DND-41 (cell line): ENCODE measurements around the gene CEBPB.

ENCODE experiments used
- ATAC-seq: fragments of 200-7000 bp; cut with Tn5 transposase; 3 replicates; pipeline ENCODE4 v1.9.1; 2021; ENCODE audit warnings: low read depth; ENCODE audit not compliant: insufficient read depth
- DNase-seq: peaks from one replicate; pipeline ENCODE4 v3.0.0-alpha.2; 2020
- H2AFZ ChIP-seq: 2 replicates; pipeline ENCODE4 v1.6.0; 2012; ENCODE audit warnings: low read depth, low read length
- H3K27ac ChIP-seq: 2 replicates; pipeline ENCODE4 v1.5.1; 2012; ENCODE audit warnings: low read length, inconsistent platforms
- H3K27me3 ChIP-seq: fragments of 200-600 bp; sonication (generic); 2 replicates; pipeline ENCODE4 v1.6.0; 2012; ENCODE audit warnings: low read length, mild to moderate bottlenecking, inconsistent platforms; ENCODE audit not compliant: insufficient read depth, poor library complexity
- H3K36me3 ChIP-seq: 2 replicates; pipeline ENCODE4 v1.5.1; 2012; ENCODE audit warnings: low read length, inconsistent platforms; ENCODE audit not compliant: insufficient read depth
- H3K4me1 ChIP-seq: 2 replicates; pipeline ENCODE4 v1.5.1; 2012; ENCODE audit warnings: mild to moderate bottlenecking, low read length; ENCODE audit not compliant: insufficient read depth
- H3K4me2 ChIP-seq: 2 replicates; pipeline ENCODE4 v1.6.0; 2012; ENCODE audit warnings: mild to moderate bottlenecking, moderate library complexity, low read length, inconsistent platforms; ENCODE audit not compliant: insufficient read depth
- H3K4me3 ChIP-seq, 2 experiments: fragments of 200-600 bp in 1 of 2; shearing (Covaris generic) in 1 of 2; 2 replicates each; pipeline ENCODE4 v1.5.1; 2012 to 2016; ENCODE audit warnings: inconsistent platforms in 2 of 2, low read length in 2 of 2, mild to moderate bottlenecking in 2 of 2, low read depth in 1 of 2, moderate library complexity in 1 of 2
- H3K79me2 ChIP-seq: 2 replicates; pipeline ENCODE4 v1.6.0; 2012; ENCODE audit warnings: low read length, inconsistent platforms; ENCODE audit not compliant: insufficient read depth
- H3K9ac ChIP-seq: 2 replicates; pipeline ENCODE4 v1.6.0; 2012; ENCODE audit warnings: low read depth, mild to moderate bottlenecking, inconsistent platforms, low read length, moderate library complexity
- H3K9me3 ChIP-seq: 2 replicates; pipeline ENCODE4 v1.5.1; 2012; ENCODE audit warnings: low read length, moderate library complexity, mild to moderate bottlenecking, inconsistent platforms; ENCODE audit not compliant: insufficient read depth, severe bottlenecking
- H4K20me1 ChIP-seq: 2 replicates; pipeline ENCODE4 v1.6.0; 2012; ENCODE audit warnings: low read length; ENCODE audit not compliant: insufficient read depth
- EZH2 ChIP-seq: IDR thresholded peaks from 3 replicates; pipeline ENCODE4 v1.6.1; 2012; ENCODE audit warnings: borderline replicate concordance, low read depth, mild to moderate bottlenecking, moderate library complexity, low read length, inconsistent platforms; ENCODE audit not compliant: severe bottlenecking
- TF ChIP-seq, protein P1 (sequence below): IDR thresholded peaks from 2 replicates; pipeline ENCODE4 v1.5.1; 2012; ENCODE audit warnings: borderline replicate concordance, low read length, moderate library complexity, mild to moderate bottlenecking; ENCODE audit not compliant: poor library complexity, severe bottlenecking; ENCODE audit errors: extremely low read depth

Gene CEBPB

DNA sequence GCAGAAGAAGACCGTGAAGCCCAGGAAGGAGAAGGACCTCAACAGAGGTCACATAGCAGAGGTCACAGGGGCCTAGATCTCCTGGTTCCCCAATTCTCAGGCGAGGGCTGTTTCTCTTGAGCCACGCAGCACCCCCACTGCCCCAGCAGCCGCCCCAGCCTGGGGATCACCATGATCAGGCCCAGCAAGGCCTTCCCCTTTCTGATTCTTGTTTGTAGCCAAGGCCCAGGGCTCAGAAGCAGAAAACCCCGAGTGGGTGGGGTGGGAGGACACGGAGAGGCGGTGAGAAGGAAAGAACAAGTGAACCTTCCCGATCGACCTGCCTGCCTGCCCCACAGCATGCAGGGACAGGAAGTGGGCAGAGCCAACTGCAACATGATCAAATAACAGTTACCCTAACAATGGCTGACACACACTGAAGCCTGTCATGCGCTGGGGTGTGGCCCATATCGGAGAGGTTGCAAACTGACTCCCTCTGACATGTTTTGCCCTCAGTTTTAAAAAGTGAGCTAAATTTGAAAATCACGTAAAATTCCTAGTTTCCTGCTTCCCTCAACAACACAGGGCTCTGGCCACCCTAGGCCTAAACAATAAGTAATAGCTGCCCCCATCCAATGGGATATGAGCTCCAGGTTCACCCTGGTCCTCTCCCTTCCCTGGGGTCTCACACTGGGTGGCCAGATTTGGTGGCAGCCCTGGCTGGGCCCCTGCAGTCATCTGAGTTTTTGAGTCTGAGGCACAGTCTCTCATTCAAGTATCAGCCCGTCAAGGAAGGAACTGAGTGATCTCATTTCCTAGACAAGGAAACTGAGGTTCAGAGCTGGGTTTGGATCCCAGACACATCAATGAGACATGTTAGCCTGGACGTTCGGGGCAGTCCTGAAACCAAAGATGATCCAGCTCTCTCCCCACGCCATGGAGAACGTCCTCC lies 43.6 kb upstream of the CEBPB start:
- peak overlapping the region; percentile 65 for H2AFZ ChIP-seq
- H3K27ac ChIP-seq: peak overlapping the region; percentile 92
- peaks cover 59% of the 10 kb centered on the region for H3K4me1 ChIP-seq
- no peaks in the 10 kb centered on the region for H3K9me3 ChIP-seq
- H3K9ac ChIP-seq: peak overlapping the region; percentile 56
- peaks cover 85% of the 10 kb centered on the region for H3K79me2 ChIP-seq
- peaks cover 17% of the 10 kb centered on the region for H4K20me1 ChIP-seq
- peak overlapping the region in 1 of 2 experiments; percentile 49; a peak in 2 of 4 replicates for H3K4me3 ChIP-seq
- no peak for TF ChIP-seq EZH2
- TF ChIP-seq, protein P1, sequence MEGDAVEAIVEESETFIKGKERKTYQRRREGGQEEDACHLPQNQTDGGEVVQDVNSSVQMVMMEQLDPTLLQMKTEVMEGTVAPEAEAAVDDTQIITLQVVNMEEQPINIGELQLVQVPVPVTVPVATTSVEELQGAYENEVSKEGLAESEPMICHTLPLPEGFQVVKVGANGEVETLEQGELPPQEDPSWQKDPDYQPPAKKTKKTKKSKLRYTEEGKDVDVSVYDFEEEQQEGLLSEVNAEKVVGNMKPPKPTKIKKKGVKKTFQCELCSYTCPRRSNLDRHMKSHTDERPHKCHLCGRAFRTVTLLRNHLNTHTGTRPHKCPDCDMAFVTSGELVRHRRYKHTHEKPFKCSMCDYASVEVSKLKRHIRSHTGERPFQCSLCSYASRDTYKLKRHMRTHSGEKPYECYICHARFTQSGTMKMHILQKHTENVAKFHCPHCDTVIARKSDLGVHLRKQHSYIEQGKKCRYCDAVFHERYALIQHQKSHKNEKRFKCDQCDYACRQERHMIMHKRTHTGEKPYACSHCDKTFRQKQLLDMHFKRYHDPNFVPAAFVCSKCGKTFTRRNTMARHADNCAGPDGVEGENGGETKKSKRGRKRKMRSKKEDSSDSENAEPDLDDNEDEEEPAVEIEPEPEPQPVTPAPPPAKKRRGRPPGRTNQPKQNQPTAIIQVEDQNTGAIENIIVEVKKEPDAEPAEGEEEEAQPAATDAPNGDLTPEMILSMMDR: no peak
- peaks cover 66% of the 10 kb centered on the region for H3K36me3 ChIP-seq
- DNase-seq (peak; percentile 86), ATAC-seq (peak; percentile 100)
- H3K27me3 ChIP-seq: no peaks in the 10 kb centered on the region
- H3K4me2 ChIP-seq: peak overlapping the region; percentile 62

DNA sequence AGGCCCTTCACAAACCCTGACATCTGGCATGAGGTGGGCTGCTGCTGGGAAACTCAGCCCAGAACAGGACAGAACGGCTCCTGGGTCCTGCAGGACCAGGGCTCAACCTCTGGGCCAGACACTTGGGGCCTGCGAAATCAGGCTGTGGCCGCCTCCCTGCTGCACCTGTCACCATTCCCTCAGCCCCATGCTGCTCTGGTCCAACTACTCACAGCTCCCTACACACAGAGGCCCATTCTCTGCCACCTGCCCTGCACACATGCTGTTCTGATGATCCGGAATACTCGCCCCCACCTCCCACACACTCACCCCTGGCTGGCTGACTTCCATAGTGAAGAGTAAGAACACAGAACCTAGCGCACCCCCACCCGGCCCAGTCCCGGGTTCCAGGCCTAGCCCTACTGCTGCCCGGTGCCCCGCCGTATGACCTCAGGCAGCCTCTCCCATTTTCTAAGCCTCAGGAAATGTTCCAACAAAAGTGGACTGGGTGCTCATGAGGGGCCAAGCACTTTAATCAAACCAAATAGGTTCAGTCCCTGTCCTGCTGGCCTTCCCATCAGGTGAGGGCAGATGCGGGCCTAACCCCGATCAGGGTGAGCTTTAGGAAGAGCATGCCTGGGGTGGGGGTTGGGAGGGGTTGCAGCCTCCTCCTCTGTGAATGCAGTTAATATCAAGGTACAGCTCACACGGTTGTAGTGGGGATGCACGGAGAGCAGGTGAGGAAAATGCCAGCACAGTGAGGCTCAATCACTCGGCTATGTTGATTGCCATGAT lies 41.0 kb upstream of the CEBPB start:
- H3K4me2 ChIP-seq: peak overlapping the region; percentile 94; the same call in 1 of the 2 replicates
- H3K9me3 ChIP-seq: no peaks in the 10 kb centered on the region
- no peaks in the 10 kb centered on the region for H3K27me3 ChIP-seq
- H3K36me3 ChIP-seq: peaks cover 48% of the 10 kb centered on the region
- H4K20me1 ChIP-seq: peaks cover 16% of the 10 kb centered on the region; the same call in 1 of the 2 replicates
- no peak overlapping the region for H3K27ac ChIP-seq
- H3K79me2 ChIP-seq: peaks cover 87% of the 10 kb centered on the region
- H3K9ac ChIP-seq: no peak overlapping the region; the same call in 1 of the 2 replicates
- no peak overlapping the region for H3K4me3 ChIP-seq
- no peak overlapping the region for H2AFZ ChIP-seq
- TF ChIP-seq, protein P1: no peak
- no peak for TF ChIP-seq EZH2
- peaks cover 78% of the 10 kb centered on the region for H3K4me1 ChIP-seq
- ATAC-seq (no peak), DNase-seq (no peak)

DNA sequence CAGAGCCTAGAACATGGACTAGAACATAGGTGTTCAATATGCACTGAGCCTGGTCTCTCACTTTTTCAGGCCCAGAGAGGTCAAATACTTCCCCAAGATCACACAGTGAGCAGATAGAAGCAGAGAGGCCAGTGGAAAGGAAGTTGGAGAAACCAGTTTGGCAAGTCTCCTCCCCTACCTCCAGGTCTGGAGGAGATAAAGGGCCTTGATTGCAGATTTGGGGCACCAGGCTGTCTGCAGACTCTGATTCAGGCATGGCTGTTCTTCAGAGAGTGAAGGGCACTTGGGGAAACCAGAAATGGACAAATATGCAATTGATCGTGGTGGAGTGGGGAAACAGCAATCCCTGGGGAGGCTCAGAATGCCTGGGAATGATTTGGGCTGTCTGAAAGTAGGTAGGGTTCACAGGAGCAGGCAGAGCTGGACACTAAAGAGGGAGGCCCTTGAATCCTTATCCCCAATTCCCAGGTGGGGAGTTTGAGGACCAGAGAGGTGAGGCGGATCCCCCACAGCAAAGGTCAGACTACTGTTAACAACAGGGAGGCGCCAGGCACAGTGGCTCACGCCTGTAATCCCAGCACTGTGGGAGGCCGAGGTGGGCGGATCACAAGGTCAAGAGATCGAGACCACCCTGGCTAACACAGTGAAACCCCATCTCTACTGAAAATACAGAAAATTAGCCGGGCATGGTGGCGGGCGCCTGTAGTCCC lies 39.4 kb upstream of the CEBPB start:
- H3K27me3 ChIP-seq: no peaks in the 10 kb centered on the region
- no peak for DNase-seq
- peak overlapping the region; percentile 95; the same call in 1 of the 2 replicates for H3K9ac ChIP-seq
- no peak for TF ChIP-seq EZH2
- TF ChIP-seq, protein P1: no peak
- no peak for ATAC-seq
- no peaks in the 10 kb centered on the region for H3K9me3 ChIP-seq
- H4K20me1 ChIP-seq: peaks cover 16% of the 10 kb centered on the region; the same call in 1 of the 2 replicates
- H3K27ac ChIP-seq: peak overlapping the region; percentile 2; the same call in 1 of the 2 replicates
- H3K4me3 ChIP-seq: peak overlapping the region in 1 of 2 experiments; percentile 27; a peak in 2 of 4 replicates
- H2AFZ ChIP-seq: no peak overlapping the region
- peak overlapping the region; percentile 94 for H3K4me2 ChIP-seq
- H3K4me1 ChIP-seq: peaks cover 74% of the 10 kb centered on the region
- peaks cover 77% of the 10 kb centered on the region for H3K79me2 ChIP-seq
- H3K36me3 ChIP-seq: peaks cover 43% of the 10 kb centered on the region
